22Rv1 (cell line): Measurements from ENCODE around the gene SEPTIN14.
"Not testable (repeated sequence)": the region's sequence is repeated elsewhere in the genome, so short reads cannot be mapped to it uniquely, and the experiment has no call there.

Source experiments
- H3K27ac ChIP-seq: fragments of 450-650 bp; 2 replicates; pipeline ENCODE4 v1.5.1; 2017
- ZFX ChIP-seq: fragments of 450-650 bp; IDR thresholded peaks from 2 replicates; pipeline ENCODE4 v1.6.1; 2017; ENCODE audit warnings: antibody characterized with exemption, borderline replicate concordance
- TF ChIP-seq, protein P1 (sequence below): fragments of 450-650 bp; IDR thresholded peaks from 2 replicates; pipeline ENCODE4 v1.5.1; 2017; ENCODE audit warnings: mild to moderate bottlenecking

SEPTIN14 gene

DNA sequence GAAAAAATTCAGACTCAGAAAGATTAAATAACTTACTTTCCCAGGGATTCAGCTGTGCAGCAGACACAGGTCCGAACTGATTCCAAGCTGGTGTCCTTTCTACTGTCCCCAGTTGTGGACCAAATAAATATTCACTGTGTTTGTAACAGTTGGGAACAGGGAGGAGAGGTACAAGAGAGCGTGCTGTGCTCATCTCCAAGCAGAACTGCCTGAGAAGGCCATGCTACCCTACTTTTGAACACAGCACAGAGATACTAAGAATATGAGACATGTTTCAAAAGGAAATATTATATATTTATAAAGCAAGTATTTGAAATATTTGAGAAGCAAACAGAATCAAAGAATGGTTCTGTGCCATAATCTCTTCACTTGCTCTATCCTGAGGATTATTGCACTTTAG lies at the start of gene SEPTIN14:
Gene SEPTIN14, minus strand, starts transcription at position 101 of the 400 bp plus-strand sequence. CDS start 756 bp downstream, outside the sequence.
- not testable (repeated sequence) for H3K27ac ChIP-seq

DNA sequence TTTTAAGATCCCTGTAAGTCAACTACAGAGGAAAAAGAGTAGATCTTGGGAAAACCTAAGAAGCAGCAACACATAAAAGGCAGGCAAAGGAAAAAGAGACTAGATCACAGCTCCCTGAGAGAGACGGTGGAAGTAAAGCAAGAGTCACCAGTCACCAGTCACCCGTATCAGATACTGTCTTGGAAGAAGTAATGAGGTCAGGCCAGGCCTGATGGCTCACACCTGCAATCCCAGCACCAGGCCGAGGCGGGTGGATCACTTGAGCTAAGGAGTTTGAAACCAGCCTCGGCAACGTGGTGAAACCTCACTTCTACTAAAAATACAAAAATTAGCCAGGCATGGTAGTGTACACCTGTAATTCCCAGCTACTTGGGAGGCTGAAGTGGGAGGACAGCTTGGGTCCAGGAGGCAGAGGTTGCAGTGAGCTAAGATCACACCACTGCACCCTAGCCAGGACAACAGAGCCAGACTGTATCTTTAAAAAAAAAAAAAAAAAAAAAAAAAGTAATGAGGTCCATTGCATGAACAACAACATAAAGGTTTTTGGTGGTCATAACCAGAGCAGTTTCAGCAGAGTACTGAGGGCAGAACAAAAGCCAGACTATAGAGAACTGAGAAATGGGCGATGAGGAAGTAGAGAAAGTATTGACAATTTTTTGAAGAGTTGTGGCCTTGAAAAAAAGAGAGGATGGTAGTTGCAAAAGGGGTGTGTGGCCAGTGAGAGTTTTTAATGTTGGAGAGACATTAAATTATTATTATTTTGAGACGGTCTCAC lies 41.6 kb upstream of the SEPTIN14 start:
- TF ChIP-seq ZFX = no peak
- TF ChIP-seq, protein P1, sequence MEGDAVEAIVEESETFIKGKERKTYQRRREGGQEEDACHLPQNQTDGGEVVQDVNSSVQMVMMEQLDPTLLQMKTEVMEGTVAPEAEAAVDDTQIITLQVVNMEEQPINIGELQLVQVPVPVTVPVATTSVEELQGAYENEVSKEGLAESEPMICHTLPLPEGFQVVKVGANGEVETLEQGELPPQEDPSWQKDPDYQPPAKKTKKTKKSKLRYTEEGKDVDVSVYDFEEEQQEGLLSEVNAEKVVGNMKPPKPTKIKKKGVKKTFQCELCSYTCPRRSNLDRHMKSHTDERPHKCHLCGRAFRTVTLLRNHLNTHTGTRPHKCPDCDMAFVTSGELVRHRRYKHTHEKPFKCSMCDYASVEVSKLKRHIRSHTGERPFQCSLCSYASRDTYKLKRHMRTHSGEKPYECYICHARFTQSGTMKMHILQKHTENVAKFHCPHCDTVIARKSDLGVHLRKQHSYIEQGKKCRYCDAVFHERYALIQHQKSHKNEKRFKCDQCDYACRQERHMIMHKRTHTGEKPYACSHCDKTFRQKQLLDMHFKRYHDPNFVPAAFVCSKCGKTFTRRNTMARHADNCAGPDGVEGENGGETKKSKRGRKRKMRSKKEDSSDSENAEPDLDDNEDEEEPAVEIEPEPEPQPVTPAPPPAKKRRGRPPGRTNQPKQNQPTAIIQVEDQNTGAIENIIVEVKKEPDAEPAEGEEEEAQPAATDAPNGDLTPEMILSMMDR = no peak

DNA sequence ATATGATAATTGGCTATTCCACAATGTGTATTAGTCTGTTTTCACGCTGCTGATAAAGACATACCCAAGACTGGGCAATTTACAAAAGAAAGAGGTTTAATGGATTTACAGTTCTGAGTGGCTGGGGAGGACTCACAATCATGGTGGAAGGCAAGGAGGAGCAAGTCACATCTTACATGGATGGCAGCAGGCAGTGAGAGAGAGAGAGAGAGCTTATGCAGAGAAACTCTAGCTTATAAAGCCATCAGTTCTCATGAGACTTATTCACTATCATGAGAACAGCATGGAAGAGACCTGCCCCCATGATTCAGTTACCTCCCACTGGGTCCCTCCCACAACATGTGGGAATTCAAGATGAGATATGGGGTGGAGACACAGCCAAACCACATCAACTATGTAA lies 38.5 kb upstream of the SEPTIN14 start:
- H3K27ac ChIP-seq = not testable (repeated sequence)

More for the DNA sequence above, 41.6 kb upstream of the SEPTIN14 start:
- H3K27ac ChIP-seq = no peak overlapping the region

DNA sequence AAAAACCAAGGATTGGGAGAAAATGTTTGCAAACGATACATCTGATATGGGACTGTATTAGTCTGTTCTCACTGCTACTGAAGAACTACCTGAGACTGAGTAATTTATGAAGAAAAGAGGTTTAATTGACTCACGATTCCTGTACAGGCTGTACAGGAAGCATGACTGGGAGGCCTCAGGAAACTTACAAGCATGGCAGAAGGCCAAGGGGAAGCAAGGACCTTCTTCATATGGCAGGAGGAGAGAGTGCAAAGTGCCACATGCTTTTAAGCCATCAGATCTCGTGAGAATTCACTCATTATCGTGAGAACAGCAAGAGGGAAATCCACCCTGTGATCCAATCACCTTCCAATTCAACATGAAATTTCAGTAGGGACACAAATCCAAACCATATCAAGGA lies 35.7 kb upstream of the SEPTIN14 start:
- no peak for TF ChIP-seq ZFX
- TF ChIP-seq, protein P1 = no peak
- no peak overlapping the region for H3K27ac ChIP-seq

DNA sequence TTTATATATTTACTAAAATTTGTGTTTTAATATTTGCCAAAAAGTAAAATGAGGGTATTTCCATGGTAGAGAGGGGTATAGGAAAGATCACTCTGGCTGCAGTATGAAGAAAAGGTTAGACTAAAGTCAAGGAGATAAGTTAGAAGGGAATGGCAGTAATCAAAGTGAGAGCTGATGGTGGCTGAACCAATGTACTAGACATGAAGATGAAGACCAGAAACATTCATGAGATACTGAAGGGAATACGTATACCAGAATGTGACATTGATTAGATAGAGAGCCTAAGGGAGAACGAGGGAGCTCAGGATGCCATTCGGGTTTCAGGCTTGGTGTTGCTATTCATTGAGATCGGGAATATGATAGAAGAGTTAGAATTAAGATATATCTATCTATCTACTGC lies 32.5 kb upstream of the SEPTIN14 start:
- TF ChIP-seq, protein P1 = no peak
- TF ChIP-seq ZFX = no peak
- no peak overlapping the region for H3K27ac ChIP-seq

DNA sequence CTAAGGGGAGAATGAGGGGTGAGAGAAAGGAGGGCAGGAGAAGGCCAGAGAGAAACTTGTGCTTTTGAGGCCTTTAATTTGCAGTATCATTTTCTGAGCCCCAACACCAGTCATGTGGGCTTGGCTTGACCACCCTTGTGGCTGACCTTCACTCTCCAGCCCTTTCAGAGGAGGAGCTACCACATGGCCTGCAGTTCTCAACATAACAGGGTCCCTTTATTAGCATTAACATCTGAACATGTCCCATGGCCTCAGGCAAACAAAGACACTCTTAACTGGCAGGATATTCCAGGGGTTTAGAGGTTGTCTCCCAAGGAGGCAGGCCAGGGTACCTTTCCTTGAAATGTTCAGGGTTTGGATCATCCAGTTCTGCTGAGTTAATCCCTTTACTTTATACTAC lies 31.4 kb upstream of the SEPTIN14 start:
- no peak overlapping the region for H3K27ac ChIP-seq
- TF ChIP-seq, protein P1 = no peak
- TF ChIP-seq ZFX = no peak

DNA sequence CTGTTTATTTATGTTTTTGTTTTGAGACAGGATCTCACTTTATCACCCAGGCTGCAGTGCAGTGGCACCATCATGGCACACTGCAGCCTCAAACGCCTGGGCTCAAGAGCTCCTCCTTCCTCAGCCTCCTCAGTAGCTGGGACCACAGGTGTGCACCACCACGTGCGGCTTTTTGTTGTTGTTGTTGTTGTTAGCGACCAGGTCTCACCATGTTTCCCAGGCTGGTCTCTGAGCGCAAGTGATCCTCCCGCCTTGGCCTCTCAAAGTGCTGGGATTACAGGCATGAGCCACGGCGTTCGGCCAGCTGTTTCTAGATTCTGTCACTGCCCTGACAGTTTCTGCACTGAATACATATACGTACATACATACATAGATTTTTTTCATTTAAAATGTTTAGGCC lies 25.8 kb upstream of the SEPTIN14 start:
- peak overlapping the region; percentile 98 for H3K27ac ChIP-seq

DNA sequence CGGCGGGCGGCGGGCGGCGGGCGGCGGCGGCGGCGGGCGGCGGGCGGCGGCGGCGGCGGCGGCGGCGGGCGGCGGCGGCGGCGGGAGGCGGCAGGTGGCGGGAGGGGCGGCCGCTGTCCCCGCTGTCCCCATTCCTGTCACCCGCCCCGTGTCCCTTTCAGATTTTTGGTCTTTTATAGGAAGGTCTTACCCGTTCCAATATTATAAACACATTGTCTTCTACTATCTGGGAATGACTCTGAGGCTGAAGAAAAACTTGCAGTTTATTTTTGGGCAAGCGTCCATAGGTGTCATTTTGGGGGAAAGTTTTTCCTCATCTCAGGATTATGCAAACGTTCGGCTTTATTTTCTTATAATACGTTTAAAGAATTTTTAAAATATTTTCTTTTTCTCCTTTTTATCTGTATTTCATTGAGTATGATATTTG lies 25.3 kb upstream of the SEPTIN14 start:
- H3K27ac ChIP-seq = peak overlapping the region; percentile 98
- TF ChIP-seq, protein P1 = no peak
- TF ChIP-seq ZFX = no peak

DNA sequence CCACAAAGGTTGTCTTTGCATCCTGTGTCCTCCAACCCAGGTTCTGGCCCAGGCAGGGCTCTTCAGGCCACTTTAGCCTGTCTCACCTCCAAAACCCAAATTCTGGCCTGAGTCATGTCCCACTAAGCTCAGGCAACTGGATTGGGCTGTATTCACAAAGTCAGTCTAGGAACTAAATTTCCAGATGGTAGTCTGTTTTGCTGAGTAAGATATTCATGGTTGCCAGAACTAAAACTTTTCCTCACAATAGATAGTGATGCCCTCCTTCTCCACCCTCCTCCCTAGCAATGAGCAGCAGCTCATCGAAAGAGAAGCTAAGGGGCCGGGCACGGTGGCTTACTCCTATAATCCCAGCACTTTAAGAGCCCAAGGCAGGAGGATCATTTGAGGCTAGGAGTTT lies 21.8 kb upstream of the SEPTIN14 start:
- no peak overlapping the region for H3K27ac ChIP-seq
- TF ChIP-seq, protein P1 = no peak
- TF ChIP-seq ZFX = no peak
